Liver (tissue), 9 donors: ENCODE results near the gene SSRP1. TPM values are rescaled to one million over a fixed set of nuclear protein-coding genes. Genes with fewer than 3 reads are reported as not detected.
A peak's percentile ranks its signal among the peaks of the same experiment; 100 is the strongest.

Experiments
- DNase-seq: peaks from one replicate; pipeline ENCODE4 v3.0.0-alpha.2; 2017; ENCODE audit warnings: low spot score
- H3K27ac ChIP-seq, 2 donors: one replicate each; pipeline ENCODE4 v1.7.0; 2013; ENCODE audit warnings: inconsistent platforms in 2 of 2, low read length in 2 of 2, control low read depth in 1 of 2, low read depth in 1 of 2, mild to moderate bottlenecking in 1 of 2
- H3K27me3 ChIP-seq, 4 donors: one replicate each; pipeline versions ENCODE4 v1.6.1 to v1.7.0; 2013; ENCODE audit warnings: low read length in 3 of 4, inconsistent platforms in 1 of 4, mild to moderate bottlenecking in 1 of 4, moderate library complexity in 1 of 4; ENCODE audit not compliant: control insufficient read depth in 4 of 4, insufficient read depth in 4 of 4
- H3K36me3 ChIP-seq, 4 donors: one replicate each; pipeline versions ENCODE4 v1.6.1 to v1.7.0; 2013; ENCODE audit warnings: low read length in 3 of 4, mild to moderate bottlenecking in 3 of 4, low read depth in 1 of 4, moderate library complexity in 1 of 4; ENCODE audit not compliant: control insufficient read depth in 4 of 4, insufficient read depth in 3 of 4
- H3K4me1 ChIP-seq, 4 donors: one replicate each; pipeline versions ENCODE4 v1.6.1 to v1.7.0; 2013; ENCODE audit warnings: low read length in 3 of 4, mild to moderate bottlenecking in 3 of 4, moderate library complexity in 1 of 4; ENCODE audit not compliant: control insufficient read depth in 4 of 4, insufficient read depth in 4 of 4
- H3K4me3 ChIP-seq, 3 donors: one replicate each; pipeline versions ENCODE4 v1.6.1 to v1.7.0; 2013; ENCODE audit warnings: low read length in 3 of 3, control low read depth in 1 of 3, low read depth in 1 of 3, mild to moderate bottlenecking in 1 of 3
- H3K9ac ChIP-seq, 2 donors: one replicate each; pipeline ENCODE4 v1.7.0; 2013; ENCODE audit warnings: low read length in 2 of 2, mild to moderate bottlenecking in 2 of 2, moderate library complexity in 2 of 2, control low read depth in 1 of 2, low read depth in 1 of 2
- H3K9me3 ChIP-seq, 4 donors: one replicate each; pipeline versions ENCODE4 v1.6.1 to v1.7.0; 2013; ENCODE audit warnings: low read length in 3 of 4; ENCODE audit not compliant: control insufficient read depth in 4 of 4
- EGR1 ChIP-seq, 2 donors: IDR thresholded peaks; 2 replicates each; pipeline ENCODE4 v1.6.1; 2016 to 2018; ENCODE audit warnings: antibody characterized with exemption in 2 of 2, low read depth in 2 of 2
- FOXA1 ChIP-seq: IDR thresholded peaks from 2 replicates; pipeline ENCODE4 v1.6.1; 2016; ENCODE audit warnings: antibody characterized with exemption
- FOXA2 ChIP-seq: IDR thresholded peaks from 2 replicates; pipeline ENCODE4 v1.6.1; 2016; ENCODE audit warnings: antibody characterized with exemption
- GABPA ChIP-seq, 2 donors: IDR thresholded peaks in 1 of 2; conservative IDR thresholded peaks in 1 of 2; 2 replicates each; pipeline ENCODE4 v1.6.1; 2016; ENCODE audit warnings: antibody characterized with exemption in 2 of 2, mild to moderate bottlenecking in 1 of 2, moderate library complexity in 1 of 2
- HNF4A ChIP-seq, 2 donors: conservative IDR thresholded peaks; 2 replicates each; pipeline ENCODE4 v1.6.1; 2016; ENCODE audit warnings: antibody characterized with exemption in 2 of 2, mild to moderate bottlenecking in 2 of 2
- HNF4G ChIP-seq: IDR thresholded peaks from 2 replicates; pipeline ENCODE4 v1.6.1; 2016; ENCODE audit warnings: antibody characterized with exemption
- JUND ChIP-seq, 2 donors: IDR thresholded peaks; 2 replicates each; pipeline ENCODE4 v1.6.1; 2016; ENCODE audit warnings: antibody characterized with exemption in 2 of 2
- NR2F2 ChIP-seq: IDR thresholded peaks from 2 replicates; pipeline ENCODE4 v1.6.1; 2016; ENCODE audit warnings: antibody characterized with exemption
- RAD21 ChIP-seq, 2 donors: IDR thresholded peaks; 2 replicates each; pipeline ENCODE4 v1.6.1; 2016; ENCODE audit warnings: antibody characterized with exemption in 2 of 2, mild to moderate bottlenecking in 2 of 2
- REST ChIP-seq: IDR thresholded peaks from 2 replicates; pipeline ENCODE4 v1.6.1; 2016; ENCODE audit warnings: antibody characterized with exemption, mild to moderate bottlenecking
- RXRA ChIP-seq, 2 donors: IDR thresholded peaks; 2 replicates each; pipeline ENCODE4 v1.6.1; 2017 to 2018; ENCODE audit warnings: antibody characterized with exemption in 2 of 2, mild to moderate bottlenecking in 1 of 2
- SP1 ChIP-seq: IDR thresholded peaks from 2 replicates; pipeline ENCODE4 v1.6.1; 2018; ENCODE audit warnings: antibody characterized with exemption, mild to moderate bottlenecking
- TAF1 ChIP-seq: conservative IDR thresholded peaks from 2 replicates; pipeline ENCODE4 v1.6.1; 2016; ENCODE audit warnings: antibody characterized with exemption, mild to moderate bottlenecking
- YY1 ChIP-seq: IDR thresholded peaks from 2 replicates; pipeline ENCODE4 v1.6.1; 2016; ENCODE audit warnings: antibody characterized with exemption, mild to moderate bottlenecking
- WGBS: extraction: QIAGEN DNeasy Blood & Tissue Kit; methylation state at CpG from one replicate; pipeline ENCODE4 v1.1.7; 2013; 5-methylcytosine and 5-hydroxymethylcytosine counted together
- polyA plus RNA-seq, 2 donors: library from polyadenylated mRNA; stranded (reverse) in 1 of 2; unstranded in 1 of 2; fragments of 200-250 nt in 1 of 2; fragments of >200 nt in 1 of 2; fragmentation: Nextera tagmentation in 1 of 2; extraction: Ambion mirVana in 1 of 2; gene quantifications; one replicate each; pipeline versions ENCODE4 v1.2.1 to v1.2.3, GENCODE V29; 2013 to 2015
- total RNA-seq, 2 donors: library from RNA; depleted of rRNA; stranded (reverse); fragments of >200 nt; gene quantifications; one replicate each; pipeline ENCODE4 v1.2.3, GENCODE V29; 2014
- TF ChIP-seq, protein P1 (sequence below): IDR thresholded peaks from 2 replicates; pipeline ENCODE4 v1.6.1; 2016; ENCODE audit warnings: antibody characterized with exemption
- TF ChIP-seq, protein P2 (sequence below): IDR thresholded peaks from 2 replicates; pipeline ENCODE4 v1.6.1; 2016; ENCODE audit warnings: antibody characterized with exemption
- TF ChIP-seq, protein P3 (sequence below): fragments of 150-350 bp; IDR thresholded peaks from 2 replicates; pipeline ENCODE4 v1.5.1; 2017; ENCODE audit warnings: improper control_type of control experiment, low read depth, low read length; ENCODE audit not compliant: missing input control
- donor health status: healthy.
- donor health status: healthy.
- donor health status: healthy.
- donor health status: healthy.
- donor health status: healthy.

SSRP1 gene
- total and polyA plus RNA-seq, 4 donors = 13.9 to 45.3 (median 28.4) TPM

GRCh38 chr11:57324154-57324885 lies 11.4 kb downstream of the SSRP1 start:
- peak; percentile 53 for DNase-seq
- Histone ChIP-seq H3K27ac (peak overlapping the region; percentile 82 to 87), H3K27me3 (no peaks in the 10 kb centered on the region), H3K36me3 (peaks cover 4 to 24% (median 10%) of the 10 kb centered on the region in 4 donors), H3K9me3 (no peaks in the 10 kb centered on the region), H3K9ac (peak overlapping the region in 1 of 2 donors; percentile 56), H3K4me3 (peak overlapping the region; percentile 70 to 82 (median 70)), H3K4me1 (peaks cover 13 to 54% (median 46%) of the 10 kb centered on the region in 4 donors)
- TF ChIP-seq, protein P1, sequence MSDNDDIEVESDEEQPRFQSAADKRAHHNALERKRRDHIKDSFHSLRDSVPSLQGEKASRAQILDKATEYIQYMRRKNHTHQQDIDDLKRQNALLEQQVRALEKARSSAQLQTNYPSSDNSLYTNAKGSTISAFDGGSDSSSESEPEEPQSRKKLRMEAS = no peak
- TF ChIP-seq HNF4G (no peak), YY1 (no peak), JUND (IDR thresholded peaks at IDR 0.05) (no peak), FOXA1 (no peak), NR2F2 (no peak), HNF4A (conservative IDR thresholded peaks at IDR 0.05) (no peak), FOXA2 (no peak), REST (no peak), RXRA (IDR thresholded peaks at IDR 0.05) (no peak), GABPA (IDR thresholded peaks at IDR 0.05 in 1 of 2, conservative IDR thresholded peaks at IDR 0.05 in 1 of 2) (no peak), EGR1 (IDR thresholded peaks at IDR 0.05; ENCODE audit: low read depth in 2 of 2) (no peak)
- TF ChIP-seq, protein P2, sequence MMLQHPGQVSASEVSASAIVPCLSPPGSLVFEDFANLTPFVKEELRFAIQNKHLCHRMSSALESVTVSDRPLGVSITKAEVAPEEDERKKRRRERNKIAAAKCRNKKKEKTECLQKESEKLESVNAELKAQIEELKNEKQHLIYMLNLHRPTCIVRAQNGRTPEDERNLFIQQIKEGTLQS = no peak
- TF ChIP-seq, protein P3, sequence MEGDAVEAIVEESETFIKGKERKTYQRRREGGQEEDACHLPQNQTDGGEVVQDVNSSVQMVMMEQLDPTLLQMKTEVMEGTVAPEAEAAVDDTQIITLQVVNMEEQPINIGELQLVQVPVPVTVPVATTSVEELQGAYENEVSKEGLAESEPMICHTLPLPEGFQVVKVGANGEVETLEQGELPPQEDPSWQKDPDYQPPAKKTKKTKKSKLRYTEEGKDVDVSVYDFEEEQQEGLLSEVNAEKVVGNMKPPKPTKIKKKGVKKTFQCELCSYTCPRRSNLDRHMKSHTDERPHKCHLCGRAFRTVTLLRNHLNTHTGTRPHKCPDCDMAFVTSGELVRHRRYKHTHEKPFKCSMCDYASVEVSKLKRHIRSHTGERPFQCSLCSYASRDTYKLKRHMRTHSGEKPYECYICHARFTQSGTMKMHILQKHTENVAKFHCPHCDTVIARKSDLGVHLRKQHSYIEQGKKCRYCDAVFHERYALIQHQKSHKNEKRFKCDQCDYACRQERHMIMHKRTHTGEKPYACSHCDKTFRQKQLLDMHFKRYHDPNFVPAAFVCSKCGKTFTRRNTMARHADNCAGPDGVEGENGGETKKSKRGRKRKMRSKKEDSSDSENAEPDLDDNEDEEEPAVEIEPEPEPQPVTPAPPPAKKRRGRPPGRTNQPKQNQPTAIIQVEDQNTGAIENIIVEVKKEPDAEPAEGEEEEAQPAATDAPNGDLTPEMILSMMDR = no peak
- 1% methylated on average over 64 of the region's 64 CpGs for WGBS

- Histone ChIP-seq H3K27ac (peak overlapping the region; percentile 82 to 87), H3K4me3 (peak overlapping the region; percentile 70 to 82 (median 70)), H3K27me3 (no peaks in the 10 kb centered on the region), H3K4me1 (peaks cover 13 to 54% (median 47%) of the 10 kb centered on the region in 4 donors), H3K9me3 (no peaks in the 10 kb centered on the region), H3K36me3 (peaks cover 4 to 19% (median 8%) of the 10 kb centered on the region in 4 donors), H3K9ac (peak overlapping the region in 1 of 2 donors; percentile 56)
- DNase-seq = no peak
- 32% methylated on average over 9 of the region's 9 CpGs for WGBS
- TF ChIP-seq YY1 = no peak
- no peak for TF ChIP-seq EGR1 (IDR thresholded peaks at IDR 0.05; ENCODE audit: low read depth in 2 of 2)
- no peak for TF ChIP-seq HNF4G
- TF ChIP-seq JUND (IDR thresholded peaks at IDR 0.05) = no peak
- no peak for TF ChIP-seq NR2F2
- no peak for TF ChIP-seq FOXA1
- TF ChIP-seq RXRA (IDR thresholded peaks at IDR 0.05) = no peak
- TF ChIP-seq, protein P1 = no peak
- TF ChIP-seq TAF1 = no peak
- TF ChIP-seq, protein P3 = no peak
- TF ChIP-seq RAD21 (IDR thresholded peaks at IDR 0.05) = no peak
- no peak for TF ChIP-seq GABPA (IDR thresholded peaks at IDR 0.05 in 1 of 2, conservative IDR thresholded peaks at IDR 0.05 in 1 of 2)
- no peak for TF ChIP-seq SP1
- no peak for TF ChIP-seq REST
These were observed 11.9 kb downstream of the SSRP1 start for GRCh38 chr11:57323855-57324153.
